ENCODE data around the gene HDLBP.

The HDLBP gene

DNA sequence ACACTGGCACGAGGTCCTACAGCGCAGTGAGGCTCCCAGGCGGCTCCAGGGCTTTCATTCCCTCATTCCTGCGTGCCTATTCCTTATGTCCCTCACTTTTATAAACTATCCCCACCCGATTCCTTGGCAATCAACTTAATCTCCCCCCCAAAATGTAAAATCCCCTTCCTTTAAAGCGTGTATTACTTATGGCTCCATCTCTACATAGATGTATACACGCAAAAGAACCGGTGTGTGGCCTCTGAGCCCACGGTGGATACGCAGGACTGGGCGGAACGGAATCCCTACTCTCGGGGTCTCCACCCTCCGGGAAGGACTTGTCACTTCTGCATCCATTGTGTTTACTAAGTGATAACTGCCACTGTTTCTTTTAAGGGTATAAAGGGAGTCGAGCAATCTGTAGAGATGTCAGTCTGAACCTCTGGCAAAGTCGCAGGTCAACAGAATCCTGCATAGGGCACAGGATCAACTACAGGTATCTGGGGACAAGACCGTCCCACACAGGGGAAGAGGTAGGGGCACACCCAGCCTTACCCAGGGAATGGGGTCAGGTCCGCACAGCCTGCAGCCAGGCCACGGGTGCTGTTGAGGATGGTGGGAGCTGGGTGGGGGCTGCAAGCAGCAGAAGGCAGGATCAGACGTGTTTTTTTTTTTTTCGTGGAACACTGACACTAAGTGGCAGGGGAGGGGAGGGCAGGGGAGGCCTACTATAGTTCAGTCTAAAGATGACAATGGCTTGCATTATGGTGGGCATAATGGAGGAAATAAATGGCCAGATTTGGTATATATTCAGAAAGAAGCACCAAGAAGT is 42.1 kb downstream of the HDLBP start:
- no peak for DNase-seq

DNA sequence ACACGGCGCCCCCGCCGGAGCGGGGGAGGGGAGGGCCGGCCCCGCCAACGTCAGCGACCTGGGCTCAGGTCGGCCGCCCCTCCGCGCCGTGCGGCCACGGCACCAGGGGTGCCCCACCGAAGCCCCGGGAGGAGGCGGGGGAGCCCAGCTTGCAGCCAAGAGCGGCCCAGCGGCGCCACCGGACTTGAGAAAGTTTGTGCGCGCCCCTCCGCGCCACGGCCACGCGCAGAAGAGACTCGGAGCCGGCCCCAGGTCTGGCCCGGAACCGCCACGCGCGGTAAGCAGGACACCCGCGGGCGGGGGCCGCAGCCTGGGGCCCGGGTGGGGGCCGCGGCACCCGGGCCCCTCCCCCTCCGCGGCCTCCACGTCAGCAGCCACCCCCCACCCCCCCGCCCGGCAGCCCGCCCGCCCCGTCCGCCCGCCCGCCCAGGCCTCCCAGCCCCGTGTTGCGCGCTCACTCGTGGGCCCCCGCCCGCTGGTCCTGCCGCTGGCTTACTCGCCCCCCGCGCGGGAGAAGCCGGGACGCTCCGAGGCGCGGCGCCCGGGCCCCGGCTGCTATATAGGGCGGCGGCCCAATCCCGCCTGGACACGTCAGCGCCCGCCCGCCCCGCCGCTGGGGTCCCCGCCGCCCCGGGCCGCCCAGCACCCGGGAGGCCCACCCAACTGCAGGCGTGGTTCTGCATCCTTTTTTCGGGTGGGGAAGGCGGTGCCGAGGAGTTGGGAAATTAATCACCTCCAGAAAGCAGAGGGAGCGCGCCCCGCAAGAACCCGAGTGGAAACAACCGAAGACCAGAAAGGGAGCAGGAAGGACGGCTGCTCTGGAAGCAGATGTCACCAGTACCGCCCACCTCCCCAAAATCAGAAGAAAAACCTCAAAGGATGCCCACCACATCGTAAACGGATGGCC is 42.9 kb downstream of the HDLBP start:
- peak; percentile 34 for DNase-seq

DNA sequence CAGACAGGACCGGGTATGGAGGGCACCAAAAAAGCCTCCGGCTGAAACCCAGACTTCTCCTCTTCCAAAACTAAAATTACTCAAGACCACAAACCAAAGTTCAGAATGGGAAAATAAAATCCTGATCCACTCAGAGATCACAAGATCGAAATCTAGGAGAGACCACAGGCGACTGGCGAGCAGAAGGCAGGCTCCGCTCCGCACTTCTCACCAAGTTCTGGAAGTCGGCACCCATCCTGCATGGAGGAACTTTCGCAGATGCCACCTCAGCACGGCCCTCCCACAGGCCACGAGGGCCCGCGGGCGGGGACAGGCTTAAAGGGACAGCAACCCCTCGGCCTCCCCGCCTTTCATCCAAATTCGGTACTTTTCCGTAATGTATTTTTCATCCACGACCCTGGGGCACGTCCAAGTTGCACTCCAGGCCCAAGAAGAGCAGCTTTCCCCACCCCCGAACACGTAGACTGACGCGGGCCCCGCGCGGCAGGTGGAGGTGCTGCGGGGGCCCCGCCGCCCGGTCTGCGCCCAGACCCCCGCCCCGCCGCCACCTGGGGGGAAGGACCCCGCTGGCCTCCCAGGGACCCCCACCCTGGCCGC is 43.7 kb downstream of the HDLBP start:
- peak; percentile 37 for DNase-seq

DNA sequence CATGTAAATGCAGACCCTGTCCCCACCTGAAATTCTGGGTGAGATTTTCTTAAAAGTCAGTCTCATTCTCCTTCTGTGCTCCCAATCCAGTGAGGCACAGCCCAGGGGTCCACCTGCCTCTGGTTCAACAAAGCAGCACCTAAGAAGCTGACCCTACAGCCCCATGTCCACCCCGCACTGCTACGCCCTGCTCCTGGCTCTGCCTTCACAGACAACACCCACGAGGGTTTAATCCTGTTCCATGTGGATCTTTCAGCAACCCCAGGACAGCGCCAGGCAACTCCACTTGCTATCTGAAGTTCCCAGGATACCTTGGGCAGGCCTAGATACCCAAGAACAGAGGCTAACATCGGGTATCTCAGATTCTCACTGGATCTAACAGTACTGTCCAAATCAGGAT is 44.9 kb downstream of the HDLBP start:
- no peak for DNase-seq

DNA sequence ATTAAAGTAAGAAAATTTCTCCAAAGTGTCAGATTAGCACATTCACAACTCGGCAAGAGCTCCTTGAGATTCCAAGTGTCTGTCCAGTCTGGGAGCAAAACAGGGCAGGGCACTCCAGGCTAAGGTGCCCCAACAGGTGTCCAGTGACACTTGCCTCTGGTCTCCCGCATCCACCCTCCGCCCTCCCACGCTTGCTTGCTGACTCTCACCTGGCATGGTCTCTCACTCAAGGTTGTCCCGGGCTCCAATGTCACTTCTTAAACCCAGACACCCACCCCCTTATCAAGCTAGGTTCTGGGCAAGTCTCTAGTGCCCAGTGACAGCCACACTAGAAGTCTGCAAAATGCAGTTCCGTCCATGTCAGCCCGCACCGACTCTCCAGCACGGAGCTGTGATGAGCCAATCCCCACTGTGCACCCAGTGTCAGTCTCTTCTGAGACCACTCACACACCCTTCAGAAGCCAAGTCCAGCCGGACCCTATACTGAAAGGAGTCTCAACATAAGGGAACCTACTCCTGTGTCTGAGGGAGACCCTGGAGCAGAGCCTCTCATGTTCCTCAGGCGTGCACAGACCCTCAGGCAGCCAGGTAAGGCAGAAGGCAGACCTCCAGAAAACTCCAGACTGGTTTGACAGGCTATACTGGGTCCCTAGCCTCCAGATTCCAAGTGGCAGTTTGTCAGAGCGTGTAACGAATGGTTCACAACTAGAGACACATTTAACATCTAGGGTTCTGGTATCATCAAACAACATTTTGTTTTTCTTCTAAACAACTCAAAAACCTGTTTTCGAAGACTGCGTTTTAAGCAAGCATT is 45.6 kb downstream of the HDLBP start:
- DNase-seq = no peak

DNA sequence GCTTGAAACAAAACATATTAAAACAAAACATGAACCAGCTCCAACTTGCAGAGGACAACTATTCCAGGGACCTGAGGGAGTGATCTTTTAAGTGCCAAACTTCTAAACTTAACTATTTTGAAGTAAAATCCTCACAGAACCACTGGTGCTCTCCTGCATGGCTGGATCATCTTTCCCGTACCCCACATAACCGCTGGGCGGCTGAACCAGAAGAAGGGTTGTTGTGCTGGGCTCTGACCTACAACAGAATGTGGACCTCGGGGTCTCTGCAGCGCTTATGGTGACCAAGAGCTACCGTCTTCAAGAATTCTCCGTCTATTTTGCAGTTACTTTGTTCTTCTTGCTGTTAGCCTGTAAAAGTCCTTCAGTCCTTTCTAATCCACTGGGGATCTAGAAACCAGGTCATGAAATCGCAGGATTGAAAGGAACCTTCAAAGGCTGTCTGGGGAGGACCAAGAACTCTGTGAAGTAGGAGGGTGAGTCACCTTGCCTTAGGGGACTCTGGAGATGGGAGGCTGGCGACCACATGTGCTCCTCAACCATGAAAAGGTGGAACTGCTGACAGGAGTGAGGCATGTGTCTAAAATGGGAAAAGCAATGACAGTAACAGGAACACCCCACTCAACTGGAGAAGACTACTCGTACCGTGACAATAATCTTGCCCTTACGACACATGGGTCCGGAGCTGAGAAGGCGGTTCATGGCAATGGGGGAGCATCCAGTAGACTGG is 46.6 kb downstream of the HDLBP start:
- no peak for DNase-seq

DNA sequence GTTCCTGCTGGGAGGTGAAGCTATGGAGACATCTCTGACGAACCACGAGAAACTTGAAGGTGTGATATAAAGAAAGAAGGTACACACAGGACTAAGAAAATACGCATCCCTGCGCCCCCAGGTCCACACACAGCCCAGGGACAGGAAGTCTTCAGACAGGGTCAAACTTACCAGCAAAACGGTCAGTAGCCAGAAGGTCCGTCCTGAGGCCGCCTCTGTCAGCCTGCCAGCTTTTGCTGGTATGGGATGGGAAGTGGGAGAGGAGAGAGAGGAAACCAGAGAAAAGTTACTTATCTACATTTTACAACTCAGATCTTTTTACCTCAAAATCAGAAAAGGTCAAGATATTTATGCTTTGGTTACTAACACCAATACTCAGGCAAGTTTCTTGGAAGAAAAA is 47.2 kb downstream of the HDLBP start:
- DNase-seq = no peak

DNA sequence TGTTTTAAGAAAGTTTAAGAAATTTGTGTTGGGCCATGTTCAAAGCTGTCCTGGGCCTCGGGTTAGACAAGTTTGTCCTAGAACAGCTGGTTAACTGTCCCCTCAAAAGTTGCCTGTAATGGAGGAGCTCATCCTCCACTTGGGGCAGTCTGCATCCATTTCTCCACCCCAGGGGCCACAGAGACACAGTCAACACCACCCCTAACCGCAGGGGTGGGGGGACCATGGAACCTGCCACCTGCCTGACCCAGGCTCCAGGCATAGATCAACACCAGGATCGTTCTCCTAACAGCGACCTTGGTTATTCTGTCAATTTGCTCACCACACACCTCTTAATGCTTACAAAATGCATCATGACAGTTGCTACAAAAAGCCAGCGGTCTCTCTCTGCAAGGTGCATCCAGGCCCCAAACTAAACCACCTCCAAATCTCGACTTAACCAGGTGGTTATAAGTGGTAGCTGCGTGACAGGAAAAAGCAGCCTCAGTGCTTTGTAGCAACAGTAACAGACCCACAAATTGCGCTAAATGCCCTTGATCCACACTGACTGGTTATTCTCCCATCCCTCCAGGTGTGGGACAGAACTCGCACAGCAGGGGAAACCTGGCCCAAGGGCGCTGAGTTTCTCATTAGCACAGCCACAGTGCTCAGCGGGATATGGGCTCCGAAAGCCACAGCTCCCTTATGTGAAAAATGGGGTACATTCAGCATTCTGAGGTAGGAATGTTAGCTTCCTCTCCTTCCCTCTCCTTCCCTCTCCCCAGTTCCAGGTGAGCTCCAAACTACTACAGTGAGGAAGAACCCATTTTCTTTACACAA is 48.0 kb downstream of the HDLBP start:
- DNase-seq = no peak

DNA sequence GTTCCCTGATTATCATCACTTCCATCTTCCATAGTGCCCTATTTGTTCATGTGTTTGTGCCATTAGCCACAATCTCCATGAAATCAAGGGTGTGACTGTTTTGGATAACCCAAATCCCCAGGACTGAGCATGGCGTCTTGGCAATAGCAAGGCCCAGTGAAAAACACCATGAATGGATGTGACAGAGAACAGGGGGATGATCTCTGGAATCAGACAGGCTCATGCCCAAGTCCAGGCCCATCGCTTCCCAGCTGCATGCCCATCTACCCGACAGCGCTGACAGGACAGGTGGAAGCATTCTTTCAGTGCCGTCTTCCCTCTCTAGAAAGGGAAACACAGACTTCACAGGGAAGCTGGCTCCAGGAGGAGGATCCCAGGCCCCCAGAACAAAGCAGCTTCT is 50.0 kb downstream of the HDLBP start:
- no peak for DNase-seq

DNA sequence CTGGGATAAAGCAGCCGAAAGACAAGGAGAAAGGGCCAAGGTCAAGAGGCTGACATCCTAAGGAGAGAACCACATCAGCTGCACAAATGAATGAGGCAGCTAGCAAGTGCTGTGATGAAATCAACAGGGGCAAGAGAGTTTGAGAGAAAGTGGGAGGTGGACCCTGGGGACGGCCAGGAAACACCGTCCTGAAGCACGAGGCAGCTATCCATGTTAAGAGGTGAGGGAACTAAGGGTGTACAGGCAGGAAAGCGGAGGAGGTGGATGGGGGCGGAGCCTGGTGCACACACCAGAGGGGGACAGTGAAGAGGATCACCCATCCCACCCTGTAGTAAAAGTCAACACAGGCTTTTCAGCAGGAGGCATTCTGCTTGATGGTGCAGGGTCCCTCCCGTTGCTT is 52.4 kb downstream of the HDLBP start:
- no peak for DNase-seq

DNA sequence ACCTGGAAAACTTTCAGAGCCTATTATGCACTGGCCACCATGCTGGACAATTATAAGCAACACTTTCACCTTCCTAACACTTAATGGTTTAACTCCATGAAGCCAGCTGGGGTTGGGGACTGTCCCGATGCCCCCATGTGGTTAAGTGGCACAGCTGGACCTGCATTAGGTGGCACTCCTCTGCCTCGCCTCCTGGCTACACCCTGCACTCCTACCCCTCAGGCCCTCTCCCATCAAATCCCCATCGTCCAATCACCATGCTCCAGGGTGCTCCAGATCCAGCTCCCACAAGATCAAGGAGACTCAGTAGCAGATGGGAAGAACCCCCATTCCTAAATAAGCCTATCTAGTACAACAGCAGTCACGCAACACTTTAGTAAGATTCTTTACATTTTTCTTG is 53.8 kb downstream of the HDLBP start:
- no peak for DNase-seq

DNA sequence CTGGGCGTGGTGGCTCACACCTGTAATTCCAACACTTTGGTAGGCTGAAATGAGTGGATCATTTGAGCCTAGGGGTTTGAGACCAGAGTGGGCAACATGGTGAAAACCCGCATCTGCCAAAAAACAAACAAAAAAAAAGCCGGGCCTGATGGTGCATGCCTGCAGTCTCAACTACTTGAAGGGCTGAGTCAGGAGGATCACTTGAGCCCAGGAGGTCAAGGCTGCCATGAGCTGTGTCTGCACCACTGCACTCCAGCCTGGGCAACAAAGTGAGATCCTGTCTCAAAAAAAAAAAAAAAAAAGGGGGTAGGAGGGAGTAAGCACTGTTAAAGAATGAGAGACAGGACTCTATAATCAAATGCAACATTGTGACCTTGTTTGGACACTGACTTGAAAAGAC is 54.6 kb downstream of the HDLBP start:
- no peak for DNase-seq

DNA sequence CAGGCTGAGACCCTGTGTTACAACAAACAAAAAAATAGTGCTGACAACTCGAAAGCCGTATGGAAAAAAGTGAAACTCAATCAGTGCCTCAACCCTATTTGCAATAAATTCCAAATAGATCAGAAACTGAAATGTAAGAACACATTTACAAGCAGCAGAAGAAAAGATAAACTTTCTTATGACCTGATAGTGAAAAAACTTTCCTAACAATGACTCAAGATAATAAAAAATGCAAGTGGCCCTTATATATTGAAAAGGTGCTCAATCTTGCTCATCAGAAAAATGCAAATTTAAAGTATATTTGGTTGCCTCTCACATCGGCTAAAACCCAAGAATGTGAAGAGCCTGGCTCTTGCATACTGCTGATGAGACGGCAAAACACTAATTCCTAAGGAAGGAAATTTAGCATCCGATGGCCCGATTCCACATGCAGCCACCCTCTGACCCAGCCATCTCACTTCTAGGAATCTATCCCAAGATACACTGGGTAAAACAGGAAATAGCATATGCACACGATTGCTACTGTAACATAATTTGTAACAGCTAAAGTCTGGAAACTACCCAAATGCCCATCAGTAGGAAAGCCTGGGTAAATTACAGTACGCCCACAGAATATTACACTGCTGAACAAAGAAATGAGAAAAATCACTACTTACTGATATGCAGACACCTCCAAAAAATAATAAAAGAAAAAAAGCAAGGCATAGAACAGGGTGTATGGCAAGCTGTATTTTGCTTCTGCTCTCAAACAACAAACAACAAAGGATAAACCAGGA is 56.8 kb downstream of the HDLBP start:
- no peak for DNase-seq

DNA sequence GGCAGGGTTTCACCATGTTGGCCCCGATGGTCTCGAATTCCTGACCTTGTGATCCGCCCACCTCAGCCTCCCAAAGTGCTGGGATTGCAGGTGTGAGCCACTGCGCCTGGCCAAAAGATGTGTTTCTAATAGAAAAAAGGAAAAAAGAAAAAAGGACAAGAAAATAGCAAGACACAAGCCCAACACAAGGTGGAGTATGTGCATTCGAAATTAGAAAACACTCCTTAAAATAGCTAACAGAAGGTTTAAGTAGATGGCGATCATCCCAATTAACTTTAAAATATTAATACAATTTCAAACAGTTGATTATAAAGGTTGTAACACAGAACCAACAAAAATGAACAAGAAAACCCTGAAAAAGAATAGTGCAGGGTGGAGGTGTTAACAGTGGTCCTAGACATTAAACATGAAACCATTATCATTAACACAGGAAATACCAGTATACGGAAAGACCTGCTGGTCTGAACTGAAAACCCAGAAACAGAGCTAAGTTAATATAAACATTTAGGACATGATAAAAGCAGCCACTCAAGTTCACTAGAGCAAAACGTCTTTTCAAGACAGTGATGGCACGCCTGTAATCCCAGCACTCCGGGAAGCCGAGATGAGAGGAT is 57.9 kb downstream of the HDLBP start:
- no peak for DNase-seq

DNA sequence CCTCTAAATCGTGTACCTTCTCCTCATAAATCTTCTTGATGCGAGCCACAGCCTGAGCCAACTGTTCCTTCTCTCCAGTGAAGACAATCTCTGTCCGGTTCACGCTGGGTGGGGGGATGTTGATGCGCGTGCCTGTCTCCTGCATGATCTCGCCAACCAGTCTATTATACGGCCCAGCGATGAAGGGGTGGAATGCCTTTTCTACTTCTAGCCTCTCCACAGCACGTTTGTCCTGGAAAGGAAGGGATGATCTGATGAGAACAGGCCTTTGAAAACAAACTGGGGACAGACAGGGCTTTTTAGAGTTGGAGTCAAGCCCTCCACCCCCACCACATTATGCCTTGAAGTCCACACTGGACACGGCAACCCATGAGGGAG is 59.3 kb downstream of the HDLBP start:
- no peak for DNase-seq

DNA sequence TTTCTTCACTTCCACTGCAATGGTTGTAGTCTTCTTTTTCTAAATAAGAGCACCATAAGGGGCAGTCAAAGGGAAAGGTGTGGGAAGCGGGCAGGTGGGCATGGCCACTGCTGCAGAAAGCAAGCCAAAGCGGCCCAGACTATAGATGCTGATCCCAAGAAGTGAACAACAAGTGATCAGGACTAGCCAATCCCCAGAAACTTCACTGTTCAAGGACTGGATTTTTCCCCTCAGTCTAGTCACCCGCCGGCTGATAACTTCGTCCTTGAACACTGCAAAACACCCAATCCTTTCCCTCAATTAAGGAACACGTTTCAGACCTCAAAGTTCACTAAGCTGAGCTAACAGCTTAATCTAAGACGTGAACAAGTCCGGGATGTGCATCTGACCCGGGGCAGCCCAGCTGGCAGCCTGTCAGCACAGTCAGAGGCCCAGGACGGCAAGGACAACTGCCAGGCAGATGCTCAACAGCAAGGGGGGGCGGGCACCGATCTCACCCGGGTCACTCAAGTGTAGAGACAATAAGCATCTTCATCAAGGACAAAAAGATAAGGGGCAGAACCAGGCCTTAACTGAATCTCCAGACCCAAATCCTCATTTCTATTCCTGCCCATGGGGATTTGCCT is 59.8 kb downstream of the HDLBP start:
- DNase-seq = no peak

DNA sequence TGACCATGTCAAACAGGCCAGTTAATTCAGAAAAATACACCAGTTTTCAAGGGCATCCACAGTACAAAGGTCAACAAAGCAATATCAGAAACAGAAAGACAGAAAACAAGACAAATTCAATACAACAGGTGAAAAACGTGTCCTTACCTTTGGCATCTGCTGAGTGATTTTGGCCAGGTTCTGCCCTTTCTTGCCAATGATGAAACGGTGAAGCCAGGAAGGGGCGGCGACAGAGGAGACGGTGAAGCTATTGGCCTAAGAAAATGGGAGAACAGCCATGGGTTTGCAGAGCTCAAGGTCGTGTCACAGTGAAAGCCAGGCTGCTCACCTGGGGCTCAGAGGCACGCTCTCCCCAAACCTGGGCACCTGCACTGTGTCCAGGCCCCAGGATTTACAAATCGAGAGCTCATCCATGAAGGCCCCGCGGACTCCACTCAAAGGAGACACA is 60.5 kb downstream of the HDLBP start:
- no peak for DNase-seq

DNA sequence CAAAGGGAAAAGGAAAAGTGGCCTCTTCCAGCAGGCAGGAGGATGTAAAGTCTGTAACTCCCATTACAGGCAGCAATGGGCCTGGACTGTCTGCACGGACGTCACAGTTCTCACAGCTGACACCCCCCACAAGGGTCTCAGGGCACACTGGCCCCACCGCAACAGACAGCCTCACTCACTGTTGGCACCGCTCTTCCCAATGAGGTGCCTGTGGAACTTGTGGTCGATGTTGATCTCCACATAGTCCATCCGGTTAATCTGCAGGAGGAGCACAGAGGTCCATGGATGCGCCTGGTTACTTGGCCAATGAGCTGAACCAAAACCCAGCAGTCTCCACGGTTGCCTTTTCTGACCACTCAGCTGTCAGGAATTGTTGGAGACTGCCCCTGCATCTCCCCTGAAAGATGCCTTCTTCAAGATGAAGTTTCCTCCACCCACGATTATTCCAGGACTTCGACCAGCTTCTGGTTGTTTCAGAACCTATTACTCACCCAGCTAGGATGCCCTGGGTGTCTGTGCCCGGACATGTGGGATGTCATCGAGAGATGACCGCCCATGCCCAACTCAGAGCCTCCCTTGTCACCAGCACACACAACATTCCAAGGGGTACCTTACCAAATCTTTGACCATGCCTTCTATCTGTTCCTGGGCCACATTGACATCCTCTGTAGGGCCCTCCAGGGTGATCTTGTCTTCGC is 62.5 kb downstream of the HDLBP start:
- no peak for DNase-seq

DNA sequence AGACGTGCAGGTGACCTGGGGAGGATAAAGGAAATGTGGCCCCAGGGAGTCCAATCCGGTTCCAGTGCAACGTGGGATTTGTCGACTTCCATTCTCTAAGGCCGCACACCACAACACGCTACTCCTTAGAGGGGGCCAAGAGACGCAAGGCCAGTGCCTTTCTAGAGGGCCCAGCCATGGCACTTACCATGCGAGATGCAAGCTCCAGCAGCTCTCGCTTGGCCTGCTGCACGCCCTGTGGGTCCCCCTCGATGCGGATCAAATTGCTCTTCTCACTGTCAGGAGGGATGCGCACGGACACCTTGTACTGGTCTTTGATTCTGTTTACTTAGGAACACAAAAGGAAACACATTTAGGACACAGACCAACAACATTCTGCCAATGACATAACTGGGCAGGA is 65.8 kb downstream of the HDLBP start:
- DNase-seq = no peak

All from GDM1 (cell line).